Hepatocyte (in vitro differentiated cells): Measurements from ENCODE around the gene NAPA.

Source experiments
- EZH2 ChIP-seq: fragments of 200-600 bp; sonication (generic); IDR thresholded peaks from 2 replicates; pipeline ENCODE4 v1.6.1; 2016; ENCODE audit warnings: antibody characterized with exemption, mild to moderate bottlenecking, borderline replicate concordance
- TF ChIP-seq, protein P1 (sequence below): fragments of 200-600 bp; sonication (generic); IDR thresholded peaks from 2 replicates; pipeline ENCODE4 v1.5.1; 2016; ENCODE audit warnings: antibody characterized with exemption, mild to moderate bottlenecking; ENCODE audit not compliant: poor library complexity

DNA sequence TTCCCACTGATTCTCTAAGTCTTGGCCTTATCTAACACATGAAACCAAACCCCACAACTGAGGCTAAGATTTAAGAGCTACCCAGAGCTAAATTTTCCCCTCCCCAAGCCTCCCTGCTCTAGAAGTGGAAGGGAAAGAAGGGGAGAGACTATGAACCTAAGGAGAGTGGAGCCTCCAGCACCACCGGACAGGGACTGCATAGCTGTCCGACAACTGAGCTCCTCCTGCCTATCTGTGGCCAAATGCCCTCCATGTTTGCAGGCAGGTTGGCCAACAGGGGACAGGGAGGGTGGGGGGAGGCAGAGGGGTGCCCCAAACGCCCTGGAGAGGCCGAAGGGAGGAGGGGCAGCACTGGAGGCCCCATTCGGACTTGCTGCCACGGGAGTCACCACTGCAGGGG lies 6.0 kb upstream of the NAPA start:
- TF ChIP-seq, protein P1, sequence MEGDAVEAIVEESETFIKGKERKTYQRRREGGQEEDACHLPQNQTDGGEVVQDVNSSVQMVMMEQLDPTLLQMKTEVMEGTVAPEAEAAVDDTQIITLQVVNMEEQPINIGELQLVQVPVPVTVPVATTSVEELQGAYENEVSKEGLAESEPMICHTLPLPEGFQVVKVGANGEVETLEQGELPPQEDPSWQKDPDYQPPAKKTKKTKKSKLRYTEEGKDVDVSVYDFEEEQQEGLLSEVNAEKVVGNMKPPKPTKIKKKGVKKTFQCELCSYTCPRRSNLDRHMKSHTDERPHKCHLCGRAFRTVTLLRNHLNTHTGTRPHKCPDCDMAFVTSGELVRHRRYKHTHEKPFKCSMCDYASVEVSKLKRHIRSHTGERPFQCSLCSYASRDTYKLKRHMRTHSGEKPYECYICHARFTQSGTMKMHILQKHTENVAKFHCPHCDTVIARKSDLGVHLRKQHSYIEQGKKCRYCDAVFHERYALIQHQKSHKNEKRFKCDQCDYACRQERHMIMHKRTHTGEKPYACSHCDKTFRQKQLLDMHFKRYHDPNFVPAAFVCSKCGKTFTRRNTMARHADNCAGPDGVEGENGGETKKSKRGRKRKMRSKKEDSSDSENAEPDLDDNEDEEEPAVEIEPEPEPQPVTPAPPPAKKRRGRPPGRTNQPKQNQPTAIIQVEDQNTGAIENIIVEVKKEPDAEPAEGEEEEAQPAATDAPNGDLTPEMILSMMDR, result no peak
- TF ChIP-seq EZH2, result no peak
